GM12878 (cell line): ENCODE results near the gene GSE1. TPM values are rescaled to one million over a fixed set of nuclear protein-coding genes. Genes with fewer than 3 reads are reported as not detected.

ENCODE experiments used
- ATAC-seq: fragments of 200-7000 bp; cut with Tn5 transposase; 3 replicates; pipeline ENCODE4 v1.9.1; 2020; ENCODE audit warnings: mild to moderate bottlenecking, moderate library complexity
- Bru-seq: library from RNA; stranded (reverse); fragments of 400-500 nt; gene quantifications from one replicate; lab custom pipeline; 2021; lab: Mats Ljungman, UMichigan
- BruChase-seq, 2 experiments: library from RNA; stranded (reverse); fragments of 400-500 nt; gene quantifications; one replicate each; lab custom pipeline; 2021; lab: Mats Ljungman, UMichigan
- BruUV-seq: library from RNA; stranded (reverse); fragments of 400-500 nt; replicated peaks from 2 replicates; lab custom pipeline; 2021; lab: Mats Ljungman, UMichigan
- CTCF ChIA-PET: fragments of 300-600 bp; sonication (Branson Sonifier 250); formaldehyde crosslinking; extraction: SDS; loops from one replicate; lab custom pipeline; 2021; ENCODE audit warnings: inconsistent platforms; lab: Yijun Ruan, JAX
- POLR2A ChIA-PET: fragments of 350-600 bp; formaldehyde crosslinking; extraction: SDS; loops from one replicate; lab custom pipeline; 2021; ENCODE audit warnings: inconsistent platforms; lab: Charles Lee
- RAD21 ChIA-PET: fragments of 300-600 bp; sonication (Branson Sonifier 250); formaldehyde crosslinking; loops from one replicate; lab custom pipeline; 2023; ENCODE audit warnings: antibody characterized with exemption; ENCODE audit not compliant: unreplicated experiment; lab: Charles Lee
- SMC1A ChIA-PET: fragments of 300-600 bp; sonication (Branson Sonifier 250); formaldehyde crosslinking; loops from one replicate; lab custom pipeline; 2023; ENCODE audit not compliant: unreplicated experiment, uncharacterized antibody; lab: Charles Lee
- DNase-seq: peaks from one replicate; pipeline ENCODE4 v3.0.0-alpha.2; 2011; ENCODE audit warnings: low read depth, low spot score
- FAIRE-seq: peaks from 3 replicates; lab custom pipeline; 2011; peaks lifted over from hg19 to GRCh38; lab: Jason Lieb, UNC
- H2AFZ ChIP-seq: 2 replicates; pipeline ENCODE4 v1.6.0; 2011; ENCODE audit warnings: low read depth, low read length, control low read depth; ENCODE audit not compliant: control insufficient read depth
- H3K27ac ChIP-seq: 2 replicates; pipeline ENCODE4 v1.5.1; 2011; ENCODE audit warnings: control low read depth; ENCODE audit not compliant: control insufficient read depth, insufficient read depth
- H3K27me3 ChIP-seq, 2 experiments: replicated peaks in 1 of 2; 2 replicates each; pipeline versions ENCODE4 v1.6.0 to v1.6.1; 2011; ENCODE audit warnings: low read length in 1 of 2; ENCODE audit not compliant: control insufficient read depth in 2 of 2, insufficient read depth in 2 of 2
- H3K36me3 ChIP-seq, 2 experiments: 2 replicates each; pipeline ENCODE4 v1.5.1; 2011; ENCODE audit warnings: low read length in 1 of 2; ENCODE audit not compliant: control insufficient read depth in 2 of 2, insufficient read depth in 2 of 2
- H3K4me1 ChIP-seq: 2 replicates; pipeline ENCODE4 v1.6.1; 2011; ENCODE audit warnings: mild to moderate bottlenecking, low read length, moderate library complexity, mixed read lengths; ENCODE audit not compliant: control insufficient read depth, insufficient read depth
- H3K4me2 ChIP-seq: 2 replicates; pipeline ENCODE4 v1.6.0; 2011; ENCODE audit warnings: control low read depth; ENCODE audit not compliant: control insufficient read depth, insufficient read depth
- H3K4me3 ChIP-seq: fragments of 200-600 bp; sonication (generic); 2 replicates; pipeline ENCODE4 v1.5.1; 2016
- H3K79me2 ChIP-seq: 2 replicates; pipeline ENCODE4 v1.6.0; 2011; ENCODE audit warnings: low read length; ENCODE audit not compliant: control insufficient read depth, insufficient read depth
- H3K9ac ChIP-seq: 2 replicates; pipeline ENCODE4 v1.8.0; 2011; ENCODE audit warnings: low read length, control low read depth, mixed read lengths; ENCODE audit not compliant: control insufficient read depth, insufficient read depth
- H3K9me3 ChIP-seq: replicated peaks from 3 replicates; pipeline ENCODE4 v1.5.1; 2011; ENCODE audit warnings: mild to moderate bottlenecking, low read length; ENCODE audit not compliant: control insufficient read depth, insufficient read depth
- H4K20me1 ChIP-seq: 2 replicates; pipeline ENCODE4 v1.6.0; 2011; ENCODE audit not compliant: control insufficient read depth, insufficient read depth
- CBX5 ChIP-seq: sonication (generic); IDR thresholded peaks from 2 replicates; pipeline ENCODE4 v1.6.1; 2016; ENCODE audit warnings: low read depth, moderate library complexity, mild to moderate bottlenecking, inconsistent platforms
- CHD4 ChIP-seq: fragments of 200-600 bp; sonication (generic); IDR thresholded peaks from 2 replicates; pipeline ENCODE4 v1.6.1; 2016; ENCODE audit warnings: mild to moderate bottlenecking
- EED ChIP-seq: sonication (generic); IDR thresholded peaks from 2 replicates; pipeline ENCODE4 v1.6.1; 2016; ENCODE audit warnings: antibody characterized with exemption, low read depth
- MEF2A ChIP-seq: IDR thresholded peaks from 2 replicates; pipeline ENCODE4 v1.6.1; 2011; ENCODE audit warnings: low read depth, mild to moderate bottlenecking, low read length, moderate library complexity; ENCODE audit not compliant: insufficient read depth
- PML ChIP-seq: IDR thresholded peaks from 2 replicates; pipeline ENCODE4 v1.6.1; 2012; ENCODE audit warnings: low read length, inconsistent platforms
- RCOR1 ChIP-seq: conservative IDR thresholded peaks from 2 replicates; pipeline ENCODE4 v1.6.1; 2012; ENCODE audit warnings: low read depth, low read length, improper control_type of control experiment
- RUNX3 ChIP-seq: IDR thresholded peaks from 2 replicates; pipeline ENCODE4 v1.6.1; 2012; ENCODE audit warnings: low read length, inconsistent platforms
- SMC3 ChIP-seq: IDR thresholded peaks from 2 replicates; pipeline ENCODE4 v1.6.1; 2011; ENCODE audit warnings: low read length, improper control_type of control experiment, borderline replicate concordance
- TAF1 ChIP-seq: IDR thresholded peaks from 2 replicates; pipeline ENCODE4 v1.6.1; 2011; ENCODE audit warnings: mild to moderate bottlenecking, low read depth, low read length, borderline replicate concordance
- TCF12 ChIP-seq: IDR thresholded peaks from 2 replicates; pipeline ENCODE4 v1.6.1; 2011; ENCODE audit warnings: low read depth, mild to moderate bottlenecking, low read length
- ZSCAN29 ChIP-seq: fragments of 450-650 bp; IDR thresholded peaks from 2 replicates; pipeline ENCODE4 v1.6.1; 2017; ENCODE audit warnings: mild to moderate bottlenecking, moderate library complexity
- WGBS: methylation state at CpG from one replicate; pipeline ENCODE4 v1.1.6; 2016; ENCODE audit warnings: low lambda C conversion rate; ENCODE audit not compliant: insufficient replicate concordance, insufficient coverage; ENCODE audit errors: missing lambda C conversion rate; 5-methylcytosine and 5-hydroxymethylcytosine counted together
- in situ Hi-C: fragments of 300-500 bp; cut with MboI; formaldehyde crosslinking; loops from 9 replicates; pipeline ENCODE4 v1.14.3; 2018; ENCODE audit warnings: mixed read lengths
- intact Hi-C: fragments of 100-400 bp; cut with micrococcal nuclease; formaldehyde crosslinking; loops from one replicate; pipeline ENCODE4 v1.14.2; 2022; ENCODE audit not compliant: unreplicated experiment
- long read RNA-seq, 2 experiments: library from polyadenylated mRNA; unstranded; transcript quantifications; one replicate each; pipeline ENCODE4 v2.0.0, GENCODE V29; 2019 to 2020
- polyA minus RNA-seq, 3 experiments: library from RNA; depleted of rRNA, polyadenylated mRNA; stranded (reverse); fragments of >200 nt; gene quantifications; 2 replicates each; pipeline ENCODE4 v1.2.3, GENCODE V29; 2011
- polyA plus RNA-seq, 11 experiments: library from polyadenylated mRNA; depleted of rRNA in 4 of 11; unstranded in 6 of 11; stranded (reverse) in 5 of 11; fragments of >200 nt; fragmentation: Nextera tagmentation in 4 of 11; fragmentation: Illumina TruSeq in 1 of 11; extraction: Ambion mirVana in 4 of 11; extraction: Trizol in 1 of 11; gene quantifications; 1 replicate in 1 of 11; 2 replicates in 10 of 11; pipeline versions ENCODE4 v1.2.1 to v1.2.3, GENCODE V29; 2011 to 2016; ENCODE audit warnings: inconsistent platforms in 2 of 11, missing spikeins in 2 of 11, low read depth in 1 of 11
- total RNA-seq, 4 experiments: library from RNA; depleted of rRNA in 3 of 4; stranded (reverse); fragments of >200 nt in 3 of 4; fragmentation: Illumina TruSeq in 1 of 4; extraction: Trizol in 1 of 4; gene quantifications; 2 replicates each; pipeline versions ENCODE4 v1.2.1 to v1.2.3, GENCODE V29; 2013 to 2021
- TF ChIP-seq, protein P1 (sequence below): fragments of 450-650 bp; IDR thresholded peaks from 2 replicates; pipeline ENCODE4 v1.6.1; 2016; ENCODE audit warnings: mild to moderate bottlenecking
- TF ChIP-seq, protein P2 (sequence below): fragments of 450-650 bp; IDR thresholded peaks from 2 replicates; pipeline ENCODE4 v1.6.1; 2017; ENCODE audit warnings: mild to moderate bottlenecking, moderate library complexity

GSE1 gene
- total RNA-seq (2013; cell fraction: nucleolus; rRNA removed), result 259 and 283 TPM in 2 replicates
- total RNA-seq (2014; rRNA removed), result 19.1 and 19.2 TPM in 2 replicates
- 11.9 and 12.3 TPM in 2 replicates for total RNA-seq (2014; rRNA removed; fragmentation: Illumina TruSeq; extraction: Trizol)
- 49.8 and 58.7 TPM in 2 replicates for total RNA-seq (2021)
- 11.7 TPM for polyA plus RNA-seq (2011; ENCODE audit: low read depth)
- polyA plus RNA-seq (2011; rRNA removed), result 16.1 and 19.8 TPM in 2 replicates
- polyA plus RNA-seq (2011; cell fraction: cytosol; rRNA removed), result 15.1 and 20.5 TPM in 2 replicates
- 112 and 143 TPM in 2 replicates for polyA plus RNA-seq (2011; cell fraction: nucleus; rRNA removed)
- 23.5 and 23.9 TPM in 2 replicates for polyA plus RNA-seq (2012)
- polyA plus RNA-seq (2014; fragmentation: Illumina TruSeq; extraction: Trizol), result 27.1 and 31.1 TPM in 2 replicates
- 1 to 10 TPM; 4.6 to 5.1 TPM for polyA plus RNA-seq (2014; fragmentation: Nextera tagmentation; extraction: Ambion mirVana)
- 26.8 and 28.1 TPM in 2 replicates for polyA plus RNA-seq (2014; rRNA removed)
- polyA plus RNA-seq (2016; fragmentation: Nextera tagmentation; extraction: Ambion mirVana), result 10 to 100 TPM; 14.6 to 17.3 TPM
- polyA minus RNA-seq (2011; rRNA and poly(A)+ RNA removed), result 22.6 and 35.7 TPM in 2 replicates
- 19.0 and 21.0 TPM in 2 replicates for polyA minus RNA-seq (2011; cell fraction: cytosol; rRNA and poly(A)+ RNA removed)
- polyA minus RNA-seq (2011; cell fraction: nucleus; rRNA and poly(A)+ RNA removed), result 33.7 and 54.0 TPM in 2 replicates
- percentile 71 among the genes with signal in this experiment for Bru-seq, nascent RNA
- percentile 83 among the genes with signal in this experiment for BruChase-seq, experiment 1, labeled RNA remaining after a 6-hour chase
- percentile 85 among the genes with signal in this experiment for BruChase-seq, experiment 2, labeled RNA remaining after a 2-hour chase
- long read RNA-seq, experiment 1, partial matches to known transcripts, result 3 of 6 reads
- long read RNA-seq, experiment 1, other reads (novel, unspliced or antisense), result 3 of 6 reads
- long read RNA-seq, experiment 2, partial matches to known transcripts, result 3 of 18 reads
- long read RNA-seq, experiment 2, other reads (novel, unspliced or antisense), result 14 of 18 reads

DNA sequence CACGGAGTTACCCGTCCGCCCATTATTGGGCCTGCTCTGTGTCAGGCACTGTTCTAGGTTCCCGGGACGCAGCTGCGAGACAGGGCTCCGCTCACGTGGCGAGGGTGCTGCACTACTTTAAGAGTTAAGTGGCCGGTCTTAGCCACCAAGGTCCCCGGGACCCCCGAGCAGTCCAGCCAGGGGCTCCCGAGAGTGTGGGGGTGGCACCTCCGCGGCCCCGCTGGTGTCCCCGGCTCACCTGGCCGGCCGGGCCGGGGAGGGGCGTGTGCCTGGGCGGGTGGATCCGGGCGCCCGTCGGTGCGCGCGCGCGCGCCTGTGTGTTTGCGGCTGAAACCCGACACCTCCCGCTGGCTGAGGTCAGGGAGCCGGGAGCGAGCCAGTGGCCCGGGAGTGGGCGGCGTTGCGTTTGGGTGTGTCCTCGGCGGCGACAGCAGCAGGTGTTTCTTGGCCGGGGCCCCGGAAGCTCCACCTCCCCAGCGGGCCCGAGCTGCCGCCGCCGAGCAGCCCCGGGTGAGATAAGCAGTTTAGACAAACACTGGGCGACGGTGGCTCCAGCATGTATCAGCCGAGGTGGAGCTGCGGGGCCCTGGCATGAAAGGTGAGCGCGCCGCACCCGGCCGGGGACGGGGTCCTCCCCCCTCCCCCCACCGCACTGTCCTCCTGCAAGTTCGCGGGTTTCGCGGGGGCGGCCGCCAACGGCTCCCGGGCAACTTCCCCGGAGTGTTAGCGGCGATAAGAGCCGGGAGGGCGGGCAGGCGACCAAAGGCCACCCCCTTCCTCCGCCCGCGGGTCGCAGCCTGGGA lies at the start of gene GSE1:
GSE1 (plus strand) TSS at position 522 of the 803 bp plus-strand sequence; CDS start at position 592, 70 bp downstream.
- Histone ChIP-seq H3K4me2 (peak within 1 kb of the TSS; percentile 79), H3K36me3 (peaks cover 0 to 8% of the 10 kb centered on the region in 2 experiments; a peak in 3 of 4 replicates), H3K9me3 (no peaks in the 10 kb centered on the region), H3K27ac (peak within 1 kb of the TSS; percentile 73), H4K20me1 (peaks cover 15% of the 10 kb centered on the region; the same call in 1 of the 2 replicates), H3K4me3 (peak within 1 kb of the TSS; percentile 95), H3K79me2 (peaks cover 59% of the 10 kb centered on the region), H2AFZ (no peak within 1 kb of the TSS; the same call in 1 of the 2 replicates), H3K27me3 (no peaks in the 10 kb centered on the region), H3K9ac (peak within 1 kb of the TSS; percentile 61), H3K4me1 (peaks cover 42% of the 10 kb centered on the region)
- under 1% methylated on average over 79 of the region's 81 CpGs for WGBS
- no TSS peak for BruUV-seq
- peak; percentile 59 for ATAC-seq
- DNase-seq, result peak; percentile 57
- peak; percentile 89 for FAIRE-seq
- in situ Hi-C loops, result loop anchor here (25.0 kb wide), 1 partner anchor 176 kb away; no protein-coding TSS in a partner anchor
- intact Hi-C loops, result loop anchor here (2.0 to 5.0 kb wide), 2 partner anchors 192 to 311 kb away; no protein-coding TSS in a partner anchor
- POLR2A ChIA-PET, result interaction anchor here (1.0 to 2.8 kb wide), 3 partner anchors 43 to 60 kb away, joined by 4 to 18 read pairs (median 6); no protein-coding TSS in a partner anchor
- RAD21 ChIA-PET, result interaction anchor here (0.8 to 6.0 kb wide), 6 partner anchors 18 to 122 kb away, joined by 3 to 56 read pairs (median 4); no protein-coding TSS in a partner anchor
- CTCF ChIA-PET, result interaction anchor here (0.6 to 1.6 kb wide), 8 partner anchors 45 to 192 kb away, joined by 3 to 6 read pairs (median 3); no protein-coding TSS in a partner anchor
- SMC1A ChIA-PET, result interaction anchor here (0.6 to 1.3 kb wide), 5 partner anchors 55 to 165 kb away, joined by 3 to 8 read pairs (median 4); no protein-coding TSS in a partner anchor
- no peak for TF ChIP-seq ZSCAN29
- no peak for TF ChIP-seq MEF2A
- TF ChIP-seq, protein P1, sequence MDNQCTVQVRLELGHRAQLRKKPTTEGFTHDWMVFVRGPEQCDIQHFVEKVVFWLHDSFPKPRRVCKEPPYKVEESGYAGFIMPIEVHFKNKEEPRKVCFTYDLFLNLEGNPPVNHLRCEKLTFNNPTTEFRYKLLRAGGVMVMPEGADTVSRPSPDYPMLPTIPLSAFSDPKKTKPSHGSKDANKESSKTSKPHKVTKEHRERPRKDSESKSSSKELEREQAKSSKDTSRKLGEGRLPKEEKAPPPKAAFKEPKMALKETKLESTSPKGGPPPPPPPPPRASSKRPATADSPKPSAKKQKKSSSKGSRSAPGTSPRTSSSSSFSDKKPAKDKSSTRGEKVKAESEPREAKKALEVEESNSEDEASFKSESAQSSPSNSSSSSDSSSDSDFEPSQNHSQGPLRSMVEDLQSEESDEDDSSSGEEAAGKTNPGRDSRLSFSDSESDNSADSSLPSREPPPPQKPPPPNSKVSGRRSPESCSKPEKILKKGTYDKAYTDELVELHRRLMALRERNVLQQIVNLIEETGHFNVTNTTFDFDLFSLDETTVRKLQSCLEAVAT, result no peak
- TF ChIP-seq CHD4, result peak; percentile 71; the same call in 1 of the 2 replicates
- TF ChIP-seq RUNX3, result peak; percentile 69
- no peak for TF ChIP-seq RCOR1
- no peak for TF ChIP-seq CBX5
- no peak; the same call in 1 of the 2 replicates for TF ChIP-seq PML
- peak; percentile 60; the same call in 1 of the 2 replicates for TF ChIP-seq TAF1
- TF ChIP-seq, protein P2, sequence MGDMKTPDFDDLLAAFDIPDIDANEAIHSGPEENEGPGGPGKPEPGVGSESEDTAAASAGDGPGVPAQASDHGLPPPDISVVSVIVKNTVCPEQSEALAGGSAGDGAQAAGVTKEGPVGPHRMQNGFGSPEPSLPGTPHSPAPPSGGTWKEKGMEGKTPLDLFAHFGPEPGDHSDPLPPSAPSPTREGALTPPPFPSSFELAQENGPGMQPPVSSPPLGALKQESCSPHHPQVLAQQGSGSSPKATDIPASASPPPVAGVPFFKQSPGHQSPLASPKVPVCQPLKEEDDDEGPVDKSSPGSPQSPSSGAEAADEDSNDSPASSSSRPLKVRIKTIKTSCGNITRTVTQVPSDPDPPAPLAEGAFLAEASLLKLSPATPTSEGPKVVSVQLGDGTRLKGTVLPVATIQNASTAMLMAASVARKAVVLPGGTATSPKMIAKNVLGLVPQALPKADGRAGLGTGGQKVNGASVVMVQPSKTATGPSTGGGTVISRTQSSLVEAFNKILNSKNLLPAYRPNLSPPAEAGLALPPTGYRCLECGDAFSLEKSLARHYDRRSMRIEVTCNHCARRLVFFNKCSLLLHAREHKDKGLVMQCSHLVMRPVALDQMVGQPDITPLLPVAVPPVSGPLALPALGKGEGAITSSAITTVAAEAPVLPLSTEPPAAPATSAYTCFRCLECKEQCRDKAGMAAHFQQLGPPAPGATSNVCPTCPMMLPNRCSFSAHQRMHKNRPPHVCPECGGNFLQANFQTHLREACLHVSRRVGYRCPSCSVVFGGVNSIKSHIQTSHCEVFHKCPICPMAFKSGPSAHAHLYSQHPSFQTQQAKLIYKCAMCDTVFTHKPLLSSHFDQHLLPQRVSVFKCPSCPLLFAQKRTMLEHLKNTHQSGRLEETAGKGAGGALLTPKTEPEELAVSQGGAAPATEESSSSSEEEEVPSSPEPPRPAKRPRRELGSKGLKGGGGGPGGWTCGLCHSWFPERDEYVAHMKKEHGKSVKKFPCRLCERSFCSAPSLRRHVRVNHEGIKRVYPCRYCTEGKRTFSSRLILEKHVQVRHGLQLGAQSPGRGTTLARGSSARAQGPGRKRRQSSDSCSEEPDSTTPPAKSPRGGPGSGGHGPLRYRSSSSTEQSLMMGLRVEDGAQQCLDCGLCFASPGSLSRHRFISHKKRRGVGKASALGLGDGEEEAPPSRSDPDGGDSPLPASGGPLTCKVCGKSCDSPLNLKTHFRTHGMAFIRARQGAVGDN, result 0 out of 2 replicates have a peak, but pooled peaks have one; percentile 35
- TF ChIP-seq EED, result peak; percentile 75
- TF ChIP-seq TCF12, result peak; percentile 92
- TF ChIP-seq SMC3, result no peak
